Caki2 (cell line): ENCODE results near the gene EFEMP1. TPM values are rescaled to one million over a fixed set of nuclear protein-coding genes. Genes with fewer than 3 reads are reported as not detected.

Experiments
- DNase-seq: peaks from one replicate; pipeline ENCODE4 v3.0.0-alpha.2; 2015; ENCODE audit warnings: low read depth
- in situ Hi-C: cut with HindIII; loops from 2 replicates; pipeline ENCODE4 v1.10.0; 2016; ENCODE audit warnings: low sequenced_read_pairs, low pct_unique_long_range_greater_than_20kb, mixed read lengths
- total RNA-seq: library from RNA; depleted of rRNA; stranded (reverse); fragments of >200 nt; shearing (Covaris generic); gene quantifications from 2 replicates; pipeline ENCODE4 v1.2.3, GENCODE V29; 2014; ENCODE audit warnings: low replicate concordance

Gene EFEMP1
- total RNA-seq, 1 experiment from 2014 or later, result 10.0 TPM

DNA sequence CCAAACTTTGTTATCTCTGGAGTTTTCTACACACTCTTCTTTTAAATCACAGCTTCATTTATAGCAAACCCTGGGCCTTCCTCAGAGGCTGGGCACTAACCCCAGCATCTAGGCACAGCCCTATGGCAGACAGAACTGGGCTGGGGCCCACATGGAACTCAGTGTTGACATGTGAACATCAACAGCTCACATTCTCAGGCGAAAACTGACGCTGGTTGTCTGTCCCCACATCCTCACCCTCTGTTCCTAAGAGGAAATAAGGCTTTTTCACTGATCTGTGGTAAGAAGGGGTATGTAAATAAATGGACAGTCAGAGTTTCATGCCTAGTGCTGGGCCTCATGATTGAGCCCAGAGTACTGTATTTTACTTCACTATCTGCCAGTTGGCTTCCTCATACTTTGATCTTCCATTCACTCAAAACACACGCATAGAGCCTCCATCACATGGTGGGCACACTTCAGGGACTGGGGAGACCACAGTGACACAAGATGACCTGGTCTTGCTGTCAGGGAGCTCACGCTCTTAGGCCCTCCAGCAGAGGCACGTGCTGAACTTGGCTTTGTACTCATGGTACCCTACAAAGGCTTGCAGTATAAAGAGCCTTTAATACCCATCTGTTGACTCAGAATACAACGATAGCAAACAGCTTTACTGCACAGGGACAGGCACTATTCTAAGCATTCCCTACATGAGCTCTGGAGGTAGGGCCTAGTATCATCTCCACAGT is 43.0 kb downstream of the EFEMP1 start:
- no peak for DNase-seq
- in situ Hi-C loops, result no loop called here

DNA sequence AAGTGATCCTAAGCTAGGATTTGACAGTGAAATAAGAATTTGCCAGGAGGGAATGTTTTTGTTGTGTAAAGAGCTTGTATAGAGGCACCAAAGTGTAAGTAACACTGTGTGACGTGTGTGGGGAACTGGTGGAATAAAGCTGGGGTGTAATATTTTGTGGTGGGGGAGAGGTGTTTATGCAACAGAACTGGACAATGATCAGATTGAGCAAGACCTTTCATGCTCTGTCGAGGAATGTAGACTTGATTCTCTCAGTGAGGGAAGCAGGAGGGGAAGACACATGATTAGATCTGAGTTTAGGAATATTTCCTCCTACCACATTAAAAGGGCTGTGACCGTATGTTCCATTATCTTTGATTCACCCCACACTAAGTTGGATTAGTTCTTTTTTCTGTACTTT is 43.6 kb downstream of the EFEMP1 start:
- DNase-seq, result no peak
- in situ Hi-C loops, result no loop called here

DNA sequence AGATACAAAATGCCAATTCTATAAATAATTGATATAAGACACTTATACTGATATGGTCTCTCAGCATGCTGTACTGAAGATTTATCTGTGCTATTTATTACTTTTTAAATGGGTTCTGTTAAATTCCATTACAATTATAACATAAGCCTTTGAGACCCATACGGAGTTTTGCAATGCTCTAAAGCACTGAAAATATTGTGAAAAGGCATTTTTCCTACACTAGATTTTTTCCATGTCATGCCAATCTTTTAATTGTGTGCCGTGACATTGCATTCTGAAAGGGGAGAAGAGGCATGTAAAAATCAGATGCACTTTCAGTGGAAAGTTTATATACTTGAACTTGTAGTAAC is 46.5 kb downstream of the EFEMP1 start:
- no peak for DNase-seq
- in situ Hi-C loops, result no loop called here

DNA sequence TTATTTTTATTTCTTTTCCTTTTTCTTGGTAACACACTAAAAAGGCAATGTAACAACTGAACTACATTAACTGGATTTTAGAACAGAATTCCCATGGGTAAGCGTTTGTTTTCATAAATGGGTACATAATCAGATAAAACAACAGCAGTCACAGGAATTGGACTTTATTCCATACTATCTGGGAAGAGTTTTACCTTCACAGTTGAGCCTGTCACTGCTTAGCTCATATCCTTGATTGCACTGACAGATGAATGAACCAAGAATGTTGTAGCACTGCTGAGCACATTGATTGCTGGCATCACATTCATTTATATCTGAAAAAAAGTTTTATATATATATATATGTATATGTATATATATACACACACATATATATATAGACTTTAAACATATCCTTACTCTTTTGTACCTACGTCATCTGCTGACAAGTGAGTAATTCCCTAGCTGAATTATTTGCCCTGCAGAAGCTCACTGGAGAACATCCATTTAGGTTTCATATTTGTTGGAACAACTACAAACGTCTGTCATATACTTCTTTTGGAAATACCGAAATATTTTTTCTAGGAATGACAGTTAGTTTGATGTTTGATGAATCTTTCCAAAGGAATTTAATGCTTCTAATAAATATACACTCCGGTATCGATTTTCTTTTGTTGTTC is 47.0 kb downstream of the EFEMP1 start:
- in situ Hi-C loops, result no loop called here
- no peak for DNase-seq

DNA sequence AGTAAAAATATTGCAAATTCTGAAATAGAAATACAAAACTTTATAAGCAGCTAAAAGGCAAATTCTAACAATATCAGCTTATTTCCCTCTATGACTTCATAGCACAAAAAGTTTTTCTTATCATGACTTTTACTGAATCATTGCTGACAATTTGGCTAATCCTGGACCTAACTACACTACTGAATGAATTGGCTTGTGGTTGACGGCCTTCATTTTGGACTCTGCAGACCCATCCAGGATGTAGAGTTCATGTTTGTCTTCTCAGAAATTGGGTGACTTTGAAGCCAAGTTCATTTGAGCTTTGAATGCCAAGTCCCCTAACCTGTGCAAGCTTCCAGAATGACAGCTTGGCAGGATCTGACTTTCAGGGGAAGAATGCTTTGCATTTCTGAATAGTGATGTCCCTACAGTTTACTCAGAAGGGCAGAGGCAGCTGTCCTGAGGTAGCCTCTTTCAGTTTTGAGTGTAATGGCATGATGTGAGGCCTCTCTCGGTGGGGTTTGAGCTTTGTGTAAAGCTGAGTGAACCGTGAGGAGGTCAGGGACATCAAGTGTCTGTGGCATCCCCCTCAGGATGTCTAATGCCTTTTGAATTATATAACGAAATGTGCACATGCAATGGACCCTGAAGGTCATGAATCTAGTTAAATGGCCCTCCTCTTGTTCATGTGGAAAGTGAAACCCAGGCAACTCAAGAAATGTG is 48.0 kb downstream of the EFEMP1 start:
- no peak for DNase-seq
- in situ Hi-C loops, result no loop called here

DNA sequence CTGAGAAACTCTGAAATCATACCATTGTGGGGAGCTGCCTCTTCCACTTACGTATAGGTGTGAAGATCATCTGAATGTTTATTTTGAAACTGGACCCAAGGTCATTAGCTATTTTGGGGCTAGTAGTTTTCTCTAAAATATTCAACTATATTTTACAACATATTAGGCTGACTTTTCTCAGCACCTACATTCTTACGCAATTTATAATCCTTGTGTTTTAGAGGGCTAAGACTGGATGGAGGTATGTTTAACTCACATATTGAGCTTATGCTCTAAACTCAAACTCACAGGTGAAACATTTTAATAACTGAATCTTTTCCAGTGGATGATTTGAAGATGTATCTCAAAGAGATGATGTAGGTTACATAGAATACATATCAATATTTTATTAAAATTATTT is 49.2 kb downstream of the EFEMP1 start:
- in situ Hi-C loops, result no loop called here
- DNase-seq, result no peak

DNA sequence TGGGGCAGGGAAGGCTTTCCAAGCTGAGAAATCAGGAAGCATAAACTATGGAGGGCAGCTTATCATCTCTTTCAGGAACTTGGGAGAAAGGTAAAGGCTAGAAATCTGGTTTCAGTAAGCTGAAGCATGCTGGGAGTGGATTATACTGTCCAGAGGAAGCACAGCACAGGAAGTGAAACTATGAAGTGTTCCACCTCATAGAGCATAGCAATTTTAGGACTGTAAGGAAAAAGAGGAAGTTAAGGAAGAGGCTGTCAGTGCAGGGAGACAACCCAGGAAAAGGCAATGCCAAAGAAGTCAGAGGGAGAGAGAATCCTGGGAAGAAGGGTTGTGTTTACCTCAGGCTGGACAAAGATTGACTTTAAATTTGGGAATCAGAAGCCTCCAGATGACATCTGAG is 51.9 kb downstream of the EFEMP1 start:
- DNase-seq, result no peak
- in situ Hi-C loops, result no loop called here

DNA sequence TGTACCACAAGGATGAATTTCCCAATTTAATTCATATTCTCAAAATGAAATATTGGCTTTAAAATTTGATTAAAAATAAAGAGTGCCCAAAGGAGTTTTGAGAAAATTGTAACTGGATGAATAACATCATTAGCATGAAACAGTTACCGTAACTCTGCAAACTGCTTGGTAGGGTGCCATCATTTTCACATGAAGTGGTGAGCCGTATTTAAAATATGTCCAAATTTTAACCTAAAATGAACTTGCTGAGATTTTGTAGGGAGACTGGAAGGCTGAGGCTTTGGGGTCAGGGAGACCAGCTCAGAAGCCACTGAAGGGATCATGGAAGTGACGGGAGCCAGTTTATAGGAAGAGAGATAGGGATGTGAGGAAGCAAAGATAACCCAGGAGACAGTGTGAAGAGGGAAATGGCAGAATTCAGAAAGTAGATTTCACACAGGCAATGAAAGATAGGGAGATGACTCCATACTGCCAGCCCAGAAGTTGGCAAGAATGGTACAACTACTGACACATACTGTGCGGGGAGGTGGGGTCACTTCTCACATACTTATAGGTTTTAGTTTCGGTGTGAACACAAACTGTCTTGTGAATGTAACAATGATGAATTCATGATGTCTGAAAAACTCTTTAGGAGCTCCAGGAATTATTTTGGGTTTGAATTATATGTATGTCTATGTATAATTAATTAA is 53.8 kb downstream of the EFEMP1 start:
- DNase-seq, result no peak
- in situ Hi-C loops, result no loop called here

DNA sequence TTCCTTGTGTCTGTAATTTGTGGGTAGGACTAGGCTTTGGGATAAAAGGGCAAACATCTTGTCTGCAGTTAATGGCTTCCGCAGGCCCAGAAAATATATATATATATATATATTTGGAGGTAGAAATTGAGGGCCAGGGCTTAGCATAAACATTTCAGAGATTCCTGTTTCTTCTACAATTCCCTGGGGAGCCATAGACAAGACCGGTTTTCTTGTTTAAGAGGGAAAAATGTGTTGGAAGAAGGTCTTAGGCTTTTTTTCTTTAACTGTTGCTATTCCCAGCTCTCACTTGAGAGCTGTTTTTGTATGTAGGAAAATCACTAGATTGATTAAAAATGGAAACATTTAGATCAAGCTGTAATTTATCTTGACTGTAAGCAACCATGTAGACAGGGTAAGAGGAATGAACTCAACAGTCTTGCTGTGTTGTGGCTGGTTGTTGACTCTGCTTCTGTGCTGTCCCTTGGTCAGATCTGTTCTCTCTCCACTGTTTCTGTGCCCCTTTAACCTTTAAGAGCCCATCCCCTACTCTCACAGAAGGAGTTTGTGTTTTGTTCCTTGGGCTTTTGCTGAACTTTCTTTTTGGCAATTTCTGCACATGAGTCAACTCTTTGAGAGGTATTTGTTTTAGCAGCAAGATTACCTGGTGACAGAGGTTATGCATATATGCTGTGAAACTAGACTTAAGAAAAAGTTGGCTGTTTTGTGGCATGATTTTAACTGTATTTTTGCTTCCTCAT is 58.3 kb downstream of the EFEMP1 start:
- DNase-seq, result no peak
- in situ Hi-C loops, result no loop called here

DNA sequence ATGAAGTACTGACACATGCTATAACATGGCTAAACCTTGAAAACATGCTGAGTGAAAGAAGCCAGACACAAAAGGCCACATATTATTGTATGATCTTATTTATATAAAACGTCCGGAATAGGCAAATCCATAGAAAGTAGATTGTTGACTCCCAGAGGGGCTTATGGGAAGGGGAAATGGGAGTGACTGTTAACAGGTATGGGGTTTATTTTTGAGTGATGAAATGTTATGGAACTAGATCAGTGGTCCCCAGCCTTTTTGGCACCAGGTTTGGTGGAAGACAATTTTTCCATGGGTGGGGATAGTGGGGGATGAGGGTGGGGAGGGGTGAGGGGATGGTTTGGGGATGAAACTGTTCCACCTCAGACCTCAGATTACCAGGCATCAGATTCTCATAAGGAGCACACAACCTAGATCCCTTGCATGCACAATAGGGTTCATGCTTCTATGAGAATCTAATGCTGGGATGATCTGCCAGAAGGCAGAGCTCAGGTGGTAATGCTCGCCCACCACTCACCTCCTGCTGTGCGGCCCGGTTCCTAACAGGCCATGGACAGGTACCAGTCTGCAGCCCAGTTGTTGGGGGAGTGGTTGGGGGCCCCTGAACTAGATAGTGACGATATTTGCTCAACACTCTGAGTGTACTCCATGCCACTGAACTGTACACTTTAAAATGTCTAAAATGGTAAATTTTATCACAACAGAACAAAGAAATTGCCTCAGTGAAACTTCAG is 59.1 kb downstream of the EFEMP1 start:
- no peak for DNase-seq
- in situ Hi-C loops, result no loop called here

DNA sequence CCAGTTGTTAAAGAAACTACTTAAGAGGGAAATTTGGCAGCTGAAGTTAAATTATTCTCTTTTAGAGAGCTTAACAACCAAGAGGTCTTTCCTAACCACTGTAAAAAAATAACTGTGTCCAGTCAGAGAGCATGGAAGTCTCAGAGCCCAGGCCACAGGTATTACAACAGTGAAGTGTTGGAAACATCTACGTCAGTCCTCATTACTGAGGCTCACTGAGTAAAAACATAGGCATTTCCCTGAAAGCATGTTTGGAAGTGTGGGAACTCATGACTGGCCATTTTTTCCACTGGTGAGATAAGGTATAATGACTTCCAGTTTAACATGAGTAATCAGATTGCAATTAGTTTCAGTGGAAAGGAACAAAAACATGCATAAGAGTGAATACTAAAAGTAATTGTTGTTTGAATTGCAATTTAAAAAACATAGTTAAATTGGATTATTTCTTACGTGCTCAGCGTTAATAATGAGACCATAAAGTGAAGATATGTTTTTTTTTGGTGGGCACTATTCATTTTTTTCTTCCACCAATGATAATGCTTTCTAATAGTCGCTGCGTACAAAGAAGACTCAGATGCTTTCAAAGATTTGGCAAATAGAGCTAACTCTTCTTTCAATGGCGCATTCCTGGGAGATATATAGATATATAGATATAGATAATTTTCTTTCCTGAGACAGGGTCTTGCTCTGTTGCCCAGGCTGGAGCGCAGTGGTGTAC is 60.8 kb downstream of the EFEMP1 start:
- in situ Hi-C loops, result no loop called here
- peak; percentile 84 for DNase-seq

DNA sequence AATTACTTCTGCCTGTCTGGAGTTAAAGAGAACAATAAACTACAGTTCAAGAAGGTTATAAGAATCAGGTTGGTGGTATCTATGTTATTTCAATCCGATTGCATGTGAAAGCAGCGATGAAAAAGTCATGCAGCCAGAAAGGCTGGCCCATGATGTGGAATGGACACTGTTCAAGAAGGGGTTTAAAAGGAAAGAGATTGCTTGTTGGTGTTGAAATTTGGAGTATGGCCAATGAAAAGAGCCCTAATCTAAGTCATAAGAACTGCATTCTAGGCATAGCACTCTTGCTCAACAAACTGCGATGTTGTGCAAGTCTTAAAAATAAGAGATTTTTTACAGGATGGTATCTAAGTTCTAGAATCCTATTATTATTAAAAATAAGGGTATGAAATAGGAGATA is 61.3 kb downstream of the EFEMP1 start:
- in situ Hi-C loops, result no loop called here
- DNase-seq, result no peak

DNA sequence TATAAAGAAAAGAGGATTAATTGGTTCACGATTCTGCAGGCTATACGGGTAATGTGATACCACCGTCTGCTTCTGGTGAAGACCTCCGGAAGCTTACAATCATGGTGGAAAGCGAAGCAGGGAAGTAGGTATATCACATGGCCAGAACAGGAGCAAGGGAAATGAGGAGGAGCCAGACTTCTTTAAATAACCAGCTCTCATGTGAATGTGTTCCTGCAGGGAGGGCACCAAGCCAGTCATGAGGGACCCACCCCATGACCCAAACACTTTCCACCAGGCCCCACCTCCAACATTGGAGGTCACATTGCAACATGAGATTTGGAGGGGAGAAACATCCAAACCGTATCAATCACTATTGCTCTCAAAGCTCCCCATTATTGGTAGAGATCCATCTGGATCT is 61.8 kb downstream of the EFEMP1 start:
- no peak for DNase-seq
- in situ Hi-C loops, result no loop called here

DNA sequence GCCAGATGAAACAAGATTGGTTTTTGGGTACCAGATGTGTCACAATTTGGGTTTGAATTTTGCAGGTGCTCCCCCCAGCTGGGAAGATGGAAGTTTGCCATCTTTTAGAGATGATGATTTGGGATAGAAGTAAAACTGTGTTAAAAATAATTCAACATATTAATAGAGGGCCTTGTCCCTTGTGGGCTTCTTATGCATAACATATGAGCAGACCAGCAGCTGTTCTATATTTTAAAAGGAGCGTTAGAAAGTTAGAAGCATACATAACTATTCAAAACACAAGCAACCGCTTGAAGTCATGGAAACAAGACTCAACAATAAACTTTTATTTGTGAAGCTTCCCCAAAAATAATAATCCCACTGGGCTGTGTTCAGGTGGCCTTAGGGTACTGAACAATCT is 62.8 kb downstream of the EFEMP1 start:
- DNase-seq, result no peak
- in situ Hi-C loops, result no loop called here

DNA sequence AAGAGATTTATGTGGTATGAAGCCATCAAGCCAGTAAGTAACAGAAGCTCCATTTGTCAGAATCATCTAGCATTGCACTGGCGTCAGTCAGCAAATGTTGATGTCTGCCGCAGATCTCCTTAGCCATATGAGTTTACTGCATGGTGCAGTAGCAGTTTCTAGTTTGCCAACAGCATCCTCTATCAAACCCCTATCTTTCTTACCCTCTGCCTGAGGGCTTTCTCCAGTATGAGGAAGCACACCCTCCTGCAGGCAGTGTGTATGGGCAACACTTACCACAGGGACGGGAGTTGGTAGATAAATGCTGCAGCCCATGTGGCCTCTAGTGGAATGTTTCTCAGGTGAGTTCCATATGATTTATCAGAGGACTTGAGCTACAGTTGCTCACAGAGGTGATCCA is 63.7 kb downstream of the EFEMP1 start:
- DNase-seq, result no peak
- in situ Hi-C loops, result loop anchor here (10.0 kb wide), 1 partner anchor 45 kb away; no protein-coding TSS in a partner anchor

DNA sequence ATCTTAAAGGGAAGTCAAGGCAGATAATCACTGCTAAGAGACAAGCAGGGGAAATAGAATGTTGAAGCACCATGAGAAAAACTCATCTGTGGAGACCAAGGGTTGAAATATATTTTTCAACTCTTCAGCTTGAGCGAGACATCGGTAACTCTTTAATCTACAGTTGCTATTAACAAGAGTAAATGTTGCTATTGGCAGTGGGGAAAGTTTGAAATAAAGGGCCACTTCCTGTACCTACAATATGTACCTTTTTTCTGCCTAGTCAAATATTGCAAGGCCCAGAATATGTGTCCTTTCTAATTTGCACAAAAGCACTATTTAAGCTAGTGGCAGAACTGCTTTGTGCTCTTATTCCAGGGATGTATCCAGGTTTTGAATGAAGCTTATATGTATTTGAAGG is 65.8 kb downstream of the EFEMP1 start:
- in situ Hi-C loops, result loop anchor here (10.0 kb wide), 1 partner anchor 47 kb away; no protein-coding TSS in a partner anchor
- DNase-seq, result no peak

DNA sequence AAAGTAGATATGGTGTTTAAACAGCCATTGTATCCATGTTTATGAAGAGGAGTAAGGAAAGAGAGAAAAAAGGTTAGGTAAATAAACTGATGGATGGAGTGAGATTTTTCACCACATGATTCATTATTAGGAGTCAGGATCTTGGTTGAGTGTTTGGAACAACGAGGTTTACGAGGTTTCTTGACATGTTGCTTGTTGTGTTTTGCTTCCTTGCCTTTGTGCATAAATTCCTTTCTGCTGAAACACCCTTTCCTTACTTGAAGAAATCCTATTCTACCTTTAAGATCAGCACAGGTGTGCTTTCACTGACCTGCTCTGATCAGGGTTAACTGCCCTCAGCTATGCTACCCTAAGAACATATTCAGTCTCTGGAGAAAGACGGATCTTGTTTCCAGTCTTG is 66.6 kb downstream of the EFEMP1 start:
- in situ Hi-C loops, result loop anchor here (10.0 kb wide), 1 partner anchor 48 kb away; no protein-coding TSS in a partner anchor
- peak; percentile 33 for DNase-seq
